Dedifferentiated amniotic fluid mesenchymal stem cell (primary cell): Measurements from ENCODE around the gene MX2.
"Not testable (repeated sequence)": the region's sequence is repeated elsewhere in the genome, so short reads cannot be mapped to it uniquely, and the experiment has no call there.

Experiments
- DNase-seq: peaks from one replicate; pipeline ENCODE4 v3.0.0-alpha.2; 2016; ENCODE audit errors: extremely low spot score

The MX2 gene

GRCh38 chr21:41387042-41387819 is 25.4 kb downstream of the MX2 start:
- no peak for DNase-seq

GRCh38 chr21:41387824-41388223 is 26.0 kb downstream of the MX2 start:
- no peak for DNase-seq

DNA sequence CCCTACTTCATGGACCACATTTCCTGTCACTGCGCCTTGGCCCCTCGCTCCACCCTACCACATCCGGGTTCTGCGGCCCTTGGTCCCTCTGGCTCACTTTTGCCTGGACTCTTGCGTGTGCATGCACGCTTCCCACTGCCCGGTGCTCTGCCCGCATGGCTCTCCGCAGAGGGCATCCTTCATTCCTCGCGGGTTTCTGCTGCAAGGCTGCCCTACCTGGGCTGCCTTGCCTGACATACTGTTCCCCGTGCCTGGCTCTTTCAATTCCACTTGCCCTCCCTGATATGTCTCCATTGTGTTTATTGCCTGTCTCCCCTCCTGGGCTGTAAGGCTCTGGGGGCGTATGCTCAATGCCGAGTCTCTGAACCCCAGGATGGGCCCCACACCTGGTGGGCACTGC is 26.4 kb downstream of the MX2 start:
- no peak for DNase-seq

DNA sequence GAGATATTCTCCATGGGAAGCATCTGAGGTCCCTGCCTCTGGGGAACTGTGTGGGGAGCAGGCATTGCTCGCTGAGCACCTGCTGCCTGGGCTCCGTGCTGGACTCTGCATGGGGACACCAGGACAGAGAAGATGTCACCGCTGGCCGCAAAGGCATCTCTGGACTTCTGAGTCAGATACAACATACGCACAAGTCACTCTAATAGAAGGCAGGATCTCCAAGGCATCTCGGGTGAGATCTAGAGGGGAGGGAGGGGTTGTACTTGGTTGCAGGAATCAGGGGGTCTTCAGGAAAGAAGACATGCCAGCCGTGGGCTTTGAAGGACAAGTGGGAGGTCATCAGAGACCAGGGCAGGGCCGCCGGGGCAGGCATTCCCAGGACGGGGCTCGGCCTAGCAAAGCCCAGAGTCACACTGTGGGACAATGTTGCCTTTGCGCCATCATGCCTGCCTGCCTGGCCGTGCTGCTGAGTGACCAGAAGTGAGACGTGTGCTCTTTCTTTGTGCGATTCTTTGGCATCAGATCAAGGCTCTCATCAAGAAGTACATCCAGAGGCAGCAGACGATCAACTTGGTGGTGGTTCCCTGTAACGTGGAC is 28.3 kb downstream of the MX2 start:
- DNase-seq, result no peak

DNA sequence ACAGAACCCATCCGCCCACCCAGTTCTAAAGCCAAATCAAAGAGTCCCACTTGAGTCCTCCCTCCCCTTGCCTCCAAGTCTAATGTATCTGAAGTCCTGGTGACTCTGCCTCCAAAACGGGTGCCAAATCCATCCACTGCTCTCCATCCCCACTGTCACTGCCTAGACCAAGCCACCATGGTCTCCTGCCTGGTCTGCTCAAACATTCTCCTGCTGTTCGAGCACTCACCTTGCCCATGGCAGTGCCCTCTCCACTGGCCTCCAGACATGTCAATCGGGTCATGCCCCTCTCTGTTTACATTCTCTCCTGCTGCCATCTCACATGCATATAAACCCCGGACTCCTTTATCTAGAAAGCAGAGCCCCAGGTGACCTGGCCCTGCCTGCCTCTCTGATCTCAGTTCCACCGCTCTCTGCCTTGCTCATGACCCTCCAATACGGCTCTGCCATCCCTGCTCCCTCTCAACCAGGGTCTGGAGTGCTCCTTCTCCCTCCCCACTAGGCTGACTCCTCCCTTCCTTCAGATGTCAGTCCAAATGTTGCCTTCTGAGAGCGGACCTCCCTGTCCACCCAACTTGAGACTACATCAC is 32.1 kb downstream of the MX2 start:
- DNase-seq, result no peak

DNA sequence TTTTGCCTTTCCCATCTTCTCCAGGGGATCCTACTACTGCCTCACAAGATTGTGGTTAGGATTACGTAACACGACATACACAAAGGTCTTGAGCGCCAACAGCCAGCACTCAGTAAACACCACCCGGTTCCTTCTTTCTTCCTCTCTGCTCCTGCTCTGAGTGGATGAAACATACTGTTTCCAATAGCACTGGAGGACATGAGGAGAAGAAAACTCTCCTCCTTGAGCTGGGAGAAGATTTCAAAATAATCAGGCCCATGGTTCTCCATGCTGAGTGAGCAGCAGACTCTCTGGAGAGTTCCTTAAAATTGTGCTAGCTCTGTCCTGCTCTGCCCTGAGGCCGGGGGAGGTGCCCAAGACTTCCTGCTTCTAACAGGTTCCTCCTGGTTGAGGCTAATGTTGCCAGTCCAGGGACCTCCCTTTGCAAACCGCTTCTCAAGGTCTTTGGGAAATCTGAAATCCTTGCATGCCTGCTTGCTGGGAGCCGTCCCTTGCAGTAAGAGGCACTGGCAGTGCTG is 34.8 kb downstream of the MX2 start:
- DNase-seq, result peak; percentile 52

DNA sequence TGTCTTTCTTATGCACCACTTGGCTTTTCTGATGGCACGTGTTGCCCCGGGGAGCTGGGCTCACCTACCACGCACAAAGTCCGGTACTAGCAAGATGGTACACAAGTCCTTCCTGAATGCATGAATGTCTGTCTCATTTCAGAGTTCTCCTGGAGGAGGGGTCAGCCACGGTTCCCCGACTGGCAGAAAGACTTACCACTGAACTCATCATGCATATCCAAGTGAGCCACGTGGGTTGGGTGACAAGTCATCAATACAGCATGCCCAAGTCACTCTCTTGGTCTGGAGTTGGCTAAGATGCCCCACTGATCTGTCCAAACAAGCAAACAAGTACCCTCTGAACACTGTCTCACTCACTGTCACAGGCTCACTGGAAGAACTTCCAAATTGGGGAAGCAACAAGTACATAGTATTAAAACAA is 35.7 kb downstream of the MX2 start:
- no peak for DNase-seq

GRCh38 chr21:41398251-41398650 is 36.4 kb downstream of the MX2 start:
- DNase-seq, result no peak

- no peak for DNase-seq
Measured at GRCh38 chr21:41398831-41399230, 37.0 kb downstream of the MX2 start.

DNA sequence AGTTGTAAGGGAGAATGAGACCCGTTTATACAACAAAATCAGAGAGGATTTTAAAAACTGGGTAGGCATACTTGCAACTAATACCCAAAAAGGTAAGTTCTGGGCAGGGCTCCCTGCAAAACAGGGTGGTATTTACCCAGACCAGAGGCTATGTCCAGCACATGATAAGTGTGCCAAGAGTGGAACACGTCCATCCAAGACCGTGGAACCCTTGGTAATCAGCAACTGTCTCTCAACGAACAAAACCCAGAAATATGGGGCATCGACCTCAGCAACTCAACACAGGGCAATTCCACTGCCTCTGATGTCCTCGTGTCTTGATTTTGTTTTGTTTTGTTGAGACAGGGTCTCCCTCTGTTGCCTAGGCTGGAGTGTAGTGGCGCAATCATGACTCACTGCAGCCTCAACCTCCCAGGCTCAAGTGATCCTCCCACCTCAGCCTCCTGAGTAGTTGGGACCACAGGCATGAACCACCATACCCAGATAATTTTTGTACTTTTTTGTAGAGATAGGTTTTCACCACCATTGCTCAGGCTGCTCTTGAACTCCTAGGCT is 37.5 kb downstream of the MX2 start:
- no peak for DNase-seq

DNA sequence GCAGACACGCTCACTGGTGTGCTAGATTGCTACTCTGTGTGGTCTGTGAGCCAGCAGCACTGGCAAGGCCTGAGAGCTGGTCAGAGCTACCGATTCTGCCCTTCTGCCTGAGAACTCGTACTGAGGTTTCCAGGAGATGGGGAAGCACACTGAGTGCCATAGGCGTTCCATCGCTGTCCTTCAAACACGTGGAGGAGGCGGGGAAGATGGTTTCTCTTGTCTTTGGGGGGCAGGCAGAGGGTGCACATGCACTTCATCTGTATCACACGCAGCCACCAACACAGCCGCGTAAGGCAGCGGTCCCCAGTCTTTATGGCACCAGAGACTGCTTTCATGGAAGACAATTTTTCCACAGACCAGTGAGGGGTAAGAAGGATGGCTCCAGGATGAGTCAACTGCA is 40.4 kb downstream of the MX2 start:
- no peak for DNase-seq

GRCh38 chr21:41402796-41403195 is 41.0 kb downstream of the MX2 start:
- no peak for DNase-seq

GRCh38 chr21:41403331-41403730 is 41.5 kb downstream of the MX2 start:
- DNase-seq, result no peak

- DNase-seq, result no peak
Measured at GRCh38 chr21:41403966-41404365, 42.1 kb downstream of the MX2 start.

- no peak for DNase-seq
Measured at GRCh38 chr21:41405321-41405720, 43.5 kb downstream of the MX2 start.

- no peak for DNase-seq
Measured at GRCh38 chr21:41406340-41406739, 44.5 kb downstream of the MX2 start.

- no peak for DNase-seq
Measured at GRCh38 chr21:41407541-41408460, 46.0 kb downstream of the MX2 start.

- DNase-seq, result no peak
Measured at GRCh38 chr21:41410361-41410760, 48.5 kb downstream of the MX2 start.

GRCh38 chr21:41410767-41411448 is 49.1 kb downstream of the MX2 start:
- no peak for DNase-seq

- DNase-seq, result no peak
Measured at GRCh38 chr21:41411449-41412089, 49.7 kb downstream of the MX2 start.

GRCh38 chr21:41417505-41417904 is 55.7 kb downstream of the MX2 start:
- DNase-seq, result not testable (repeated sequence)
